HG02642 (cell line): ENCODE data around the gene TSPAN31.
A peak's percentile ranks its signal among the peaks of the same experiment; 100 is the strongest.
"Not testable (repeated sequence)": the region's sequence is repeated elsewhere in the genome, so short reads cannot be mapped to it uniquely, and the experiment has no call there.

ENCODE experiments used
- ATAC-seq: cut with Tn5 transposase; IDR thresholded peaks from one replicate; pipeline ENCODE4 v1.9.1; 2021; ENCODE audit warnings: mild to moderate bottlenecking; ENCODE audit not compliant: unreplicated experiment, poor library complexity

TSPAN31 gene, protein sequence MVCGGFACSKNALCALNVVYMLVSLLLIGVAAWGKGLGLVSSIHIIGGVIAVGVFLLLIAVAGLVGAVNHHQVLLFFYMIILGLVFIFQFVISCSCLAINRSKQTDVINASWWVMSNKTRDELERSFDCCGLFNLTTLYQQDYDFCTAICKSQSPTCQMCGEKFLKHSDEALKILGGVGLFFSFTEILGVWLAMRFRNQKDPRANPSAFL

DNA sequence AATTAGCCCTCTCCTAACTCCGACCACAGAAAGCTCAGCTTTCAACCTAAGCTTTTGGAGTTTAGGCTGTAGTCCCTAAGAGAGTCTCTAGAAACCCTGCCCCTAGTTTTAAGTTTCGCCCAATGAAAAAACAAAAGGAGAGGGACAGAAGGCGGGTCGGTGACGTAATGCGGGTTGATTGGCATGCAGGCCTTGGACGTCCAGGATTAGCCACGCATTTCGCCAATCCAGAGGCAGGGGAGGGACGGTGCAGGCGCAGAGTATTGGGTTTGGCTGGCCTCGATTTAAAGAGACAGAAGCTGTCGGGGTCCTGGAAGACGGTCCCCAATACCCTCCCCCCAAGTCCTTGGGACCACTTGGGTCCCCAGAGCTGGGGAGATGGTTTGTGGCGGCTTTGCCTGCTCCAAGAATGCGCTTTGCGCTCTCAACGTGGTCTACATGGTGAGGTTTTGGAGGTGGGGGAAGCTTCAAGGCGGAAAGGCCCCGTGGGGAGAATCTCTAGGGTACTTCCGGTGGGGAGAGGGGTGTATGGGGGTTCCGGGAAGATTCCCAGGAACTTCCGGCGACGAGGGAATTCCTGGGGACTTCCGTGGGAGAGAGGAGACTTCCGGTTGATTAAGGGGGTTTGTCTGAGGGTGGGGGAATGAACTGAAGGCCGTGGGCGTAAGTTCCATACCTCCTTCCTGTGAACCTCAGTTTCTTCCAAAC is at the start of gene TSPAN31:
TSS of gene TSPAN31 (plus strand) at position 263 of the 708 bp plus-strand sequence. CDS start at position 379, 116 bp downstream.
- ATAC-seq: peak; percentile 89

DNA sequence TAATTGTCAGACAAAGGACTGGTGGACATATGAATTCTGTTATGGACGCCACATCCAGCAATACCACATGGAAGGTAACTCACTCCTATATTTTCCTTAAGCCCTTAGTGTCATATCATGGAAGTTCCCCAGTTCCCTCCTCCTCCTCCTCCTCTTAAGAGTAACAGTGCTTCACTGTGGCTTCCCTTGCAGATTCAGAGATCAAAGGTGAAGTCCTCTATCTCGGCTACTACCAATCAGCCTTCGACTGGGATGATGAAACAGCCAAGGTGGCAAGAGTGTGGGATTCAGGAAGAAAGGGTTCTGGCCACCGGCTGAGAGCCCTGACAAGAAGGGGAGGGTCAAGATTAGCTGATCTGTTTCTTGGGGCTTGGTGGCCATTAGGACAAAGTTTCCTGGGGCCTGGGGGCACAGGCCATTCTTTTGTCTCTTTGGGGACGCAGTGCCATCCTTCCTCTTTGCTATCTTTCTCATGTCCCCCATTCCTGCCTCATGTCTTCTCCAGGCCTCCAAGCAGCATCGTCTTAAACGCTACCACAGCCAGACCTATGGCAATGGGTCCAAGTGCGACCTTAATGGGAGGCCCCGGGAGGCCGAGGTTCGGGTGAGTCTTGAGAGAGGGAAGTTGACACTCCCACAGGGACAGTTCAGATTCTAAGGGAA is 48.9 kb upstream of the TSPAN31 start:
- ATAC-seq: no peak

DNA sequence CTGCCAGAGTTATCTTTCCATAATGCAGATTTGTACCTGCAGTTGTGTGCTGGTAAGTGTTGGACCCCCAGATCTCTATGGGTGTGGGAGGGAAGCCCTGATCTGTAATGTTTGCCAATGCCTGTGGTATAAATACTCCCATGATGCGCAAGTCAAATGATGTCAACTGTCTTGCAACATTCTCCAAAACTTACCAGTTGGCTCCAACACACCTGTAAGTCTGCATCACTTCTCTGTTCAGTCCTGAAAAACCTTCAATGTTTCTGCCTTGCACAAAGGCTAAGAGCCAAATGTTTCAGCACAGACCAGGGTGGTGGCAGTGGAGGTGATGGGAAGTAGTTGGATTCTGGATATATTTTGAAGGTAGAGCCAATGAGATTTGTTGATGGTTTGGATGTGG is 47.8 kb upstream of the TSPAN31 start:
- no peak for ATAC-seq

DNA sequence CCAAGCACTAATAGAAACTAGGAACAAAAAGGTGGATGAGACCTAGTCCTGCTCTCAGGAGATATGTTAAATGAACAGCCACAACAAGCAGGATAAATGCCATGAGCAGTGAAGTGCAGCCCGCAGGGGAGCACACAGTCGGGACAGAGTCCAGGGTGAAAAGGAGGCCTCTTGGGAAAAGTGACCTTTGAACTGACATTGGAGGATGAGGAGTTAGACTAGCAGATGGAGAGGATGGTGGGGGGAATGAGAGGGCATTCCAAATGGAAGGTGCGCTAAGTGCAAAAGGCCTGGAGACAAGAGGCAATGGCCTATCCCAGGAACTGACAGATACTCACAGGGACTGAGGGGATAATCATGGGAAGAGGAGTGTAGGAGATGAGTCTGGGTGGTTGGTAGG is 46.4 kb upstream of the TSPAN31 start:
- ATAC-seq: no peak

DNA sequence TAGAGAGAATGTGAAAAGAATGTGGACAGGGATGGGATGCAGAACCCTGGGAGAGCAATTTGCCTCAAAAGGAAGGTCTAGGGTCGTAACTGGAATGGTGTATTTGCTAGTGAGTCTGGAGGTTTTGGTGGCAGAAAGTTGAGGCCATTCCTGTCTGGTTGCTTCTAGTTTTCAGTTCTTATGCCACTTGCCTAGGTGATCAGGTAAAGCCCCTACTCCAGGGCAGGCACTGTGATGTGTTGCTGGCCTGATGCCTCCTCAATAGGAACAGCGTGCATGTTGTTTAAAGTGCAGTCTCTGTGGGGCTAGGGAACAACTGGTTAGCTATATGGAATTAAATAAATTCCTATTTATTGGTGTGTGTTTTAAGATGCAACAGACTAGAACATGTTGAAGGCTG is 44.5 kb upstream of the TSPAN31 start:
- no peak for ATAC-seq

DNA sequence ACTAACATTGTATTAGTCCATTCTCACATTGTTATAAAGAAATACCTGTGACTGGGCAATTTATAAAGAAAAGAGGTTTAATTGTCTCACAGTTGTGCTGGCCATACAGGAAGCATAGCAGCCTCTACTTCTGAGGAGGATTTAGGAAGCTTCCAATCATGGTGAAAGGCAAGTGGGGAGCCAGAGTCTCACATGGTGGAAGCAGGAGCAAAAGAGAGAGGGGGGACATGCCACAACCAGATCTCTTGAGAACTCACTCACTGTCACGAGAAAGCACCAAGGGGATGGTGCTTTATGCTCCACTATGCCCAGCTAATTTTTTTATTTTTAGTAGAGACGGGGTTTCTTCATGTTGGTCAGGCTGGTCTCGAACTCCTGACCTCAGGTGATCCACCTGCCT is 37.6 kb upstream of the TSPAN31 start:
- ATAC-seq: no peak

DNA sequence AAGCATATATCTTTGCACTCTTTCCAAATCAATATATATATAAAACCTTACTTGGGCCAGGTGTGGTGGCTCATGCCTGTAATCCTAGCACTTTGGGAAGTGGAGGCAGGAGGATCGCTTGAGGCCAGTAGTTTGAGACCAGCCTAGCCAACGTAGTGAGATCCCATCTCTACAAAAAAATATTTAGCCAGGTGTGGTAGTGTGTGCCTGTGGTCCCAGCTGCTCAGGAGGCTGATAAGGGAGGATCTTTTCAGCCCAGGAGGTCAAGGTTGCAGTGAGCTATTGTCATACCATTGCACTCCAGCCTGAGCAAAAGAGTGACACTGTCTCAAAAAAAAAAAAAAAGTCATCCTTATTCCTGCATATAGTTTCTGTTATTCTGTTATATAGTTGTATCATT is 36.5 kb upstream of the TSPAN31 start:
- ATAC-seq: no peak

DNA sequence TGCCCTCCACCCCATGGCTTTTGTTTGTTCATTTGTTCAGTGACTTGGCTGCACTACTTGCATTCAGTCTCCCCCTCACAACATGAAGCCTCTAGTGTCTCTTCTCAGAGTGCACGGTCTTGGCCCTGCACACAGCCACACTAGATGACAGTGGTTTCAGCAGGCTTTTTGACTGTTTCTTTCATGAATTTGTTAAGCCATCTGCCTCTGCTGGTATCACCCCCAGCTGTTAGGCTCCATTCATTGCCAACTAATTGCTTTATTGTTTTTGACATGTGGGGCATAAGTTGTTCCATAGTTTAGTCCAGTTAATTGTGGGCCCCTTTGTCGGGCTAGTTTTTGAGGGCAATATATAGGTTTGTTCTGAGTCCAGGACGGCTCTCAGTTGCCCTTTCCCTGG is 32.1 kb upstream of the TSPAN31 start:
- no peak for ATAC-seq

DNA sequence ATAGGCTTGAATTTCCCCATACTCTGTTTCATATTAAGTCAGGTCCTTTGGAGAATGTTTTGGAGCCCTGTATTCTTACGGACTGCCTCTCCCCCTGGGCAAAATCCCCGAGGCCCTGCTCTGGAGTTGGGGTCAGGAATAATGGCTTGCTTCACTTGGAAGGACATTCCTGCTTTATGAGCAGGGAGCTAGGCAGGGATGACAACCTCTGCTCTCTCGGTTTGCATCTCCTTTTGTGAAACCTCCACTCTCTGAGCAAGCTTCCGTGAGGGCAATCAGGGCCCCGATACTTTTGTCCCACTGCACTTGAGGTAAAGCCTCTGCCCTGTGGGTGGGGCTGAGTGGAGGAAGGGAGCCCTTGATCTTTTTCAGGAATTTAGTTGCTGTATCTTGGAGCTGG is 31.6 kb upstream of the TSPAN31 start:
- no peak for ATAC-seq

DNA sequence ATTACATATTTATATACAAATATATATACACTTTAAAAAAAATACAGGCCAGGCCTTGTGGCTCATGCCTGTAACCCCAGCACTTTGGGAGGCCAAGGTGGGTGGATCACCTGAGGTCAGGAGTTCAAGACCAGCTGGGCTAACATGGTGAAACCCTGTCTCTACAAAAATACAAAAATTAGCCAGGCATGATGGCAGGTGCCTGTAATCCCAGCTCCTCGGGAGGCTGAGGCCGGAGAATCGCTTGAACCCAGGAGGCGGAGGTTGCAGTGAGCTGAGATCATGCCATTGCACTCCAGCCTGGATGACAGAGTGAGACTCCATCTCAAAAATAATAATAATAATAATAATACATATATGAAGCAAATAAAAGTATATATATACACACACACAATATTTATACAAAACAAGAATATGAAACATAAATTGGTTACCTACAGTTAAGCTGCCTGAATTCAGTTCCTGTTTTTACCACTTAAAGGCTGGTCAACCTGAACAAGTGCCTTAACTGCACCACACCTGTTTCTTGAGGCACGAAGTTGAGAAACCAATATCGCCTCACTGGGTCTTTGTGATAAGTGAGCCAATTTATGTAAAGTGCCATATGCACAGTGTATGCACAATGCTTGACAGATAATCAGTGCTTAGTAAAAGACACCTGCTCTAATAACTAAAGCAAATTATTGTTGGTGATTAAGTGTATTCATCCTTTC is 29.6 kb upstream of the TSPAN31 start:
- not testable (repeated sequence) for ATAC-seq

DNA sequence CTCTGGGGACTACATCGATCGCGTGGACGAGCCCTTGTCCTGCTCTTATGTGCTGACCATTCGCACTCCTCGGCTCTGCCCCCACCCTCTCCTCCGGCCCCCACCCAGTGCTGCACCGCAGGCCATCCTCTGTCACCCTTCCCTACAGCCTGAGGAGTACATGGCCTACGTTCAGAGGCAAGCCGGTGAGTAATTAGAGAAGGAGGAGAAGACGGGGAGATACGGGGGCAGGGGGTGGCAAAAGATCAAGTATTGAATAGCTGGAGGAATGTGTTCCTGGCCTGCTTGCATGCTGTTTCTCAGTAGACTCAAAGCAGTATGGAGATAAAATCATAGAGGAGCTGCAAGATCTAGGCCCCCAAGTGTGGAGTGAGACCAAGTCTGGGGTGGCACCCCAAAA is 29.1 kb upstream of the TSPAN31 start:
- ATAC-seq: no peak

DNA sequence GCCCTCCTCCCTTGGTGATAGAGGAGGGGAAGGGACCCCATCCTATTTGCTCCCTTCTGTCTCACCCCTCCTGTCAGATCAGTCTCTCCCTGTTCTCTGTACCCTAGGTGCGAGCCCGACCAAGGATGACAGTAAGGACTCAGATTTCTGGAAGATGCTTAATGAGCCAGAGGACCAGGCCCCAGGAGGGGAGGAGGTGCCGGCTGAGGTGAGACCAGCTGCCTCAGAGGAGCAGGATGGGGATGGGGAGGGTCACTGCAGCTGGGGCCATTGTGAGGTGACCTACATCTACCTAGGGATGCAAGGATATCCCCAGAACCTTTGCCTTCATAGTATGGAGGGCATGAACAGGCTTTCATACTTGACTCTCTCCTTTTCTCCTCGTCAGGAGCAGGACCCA is 28.5 kb upstream of the TSPAN31 start:
- no peak for ATAC-seq

DNA sequence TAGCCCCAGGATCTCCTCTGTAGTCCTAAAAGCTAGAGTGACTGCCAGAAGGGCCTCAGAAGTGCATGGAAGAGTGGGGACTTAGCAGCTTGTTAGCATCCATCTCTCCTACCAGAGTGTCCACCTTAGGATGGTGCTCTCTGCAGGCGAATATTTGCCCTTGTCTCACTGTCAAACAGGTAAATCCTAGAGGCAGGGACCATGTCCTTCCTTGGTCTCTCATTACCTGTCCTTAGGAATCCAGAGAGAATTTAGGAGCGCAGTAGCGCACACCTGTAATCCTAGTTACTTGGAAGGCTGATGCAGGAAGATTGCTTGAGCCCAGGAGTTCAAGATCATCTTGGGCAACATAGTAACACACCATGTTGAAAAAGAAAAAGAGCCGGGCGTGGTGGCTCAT is 27.7 kb upstream of the TSPAN31 start:
- no peak for ATAC-seq

DNA sequence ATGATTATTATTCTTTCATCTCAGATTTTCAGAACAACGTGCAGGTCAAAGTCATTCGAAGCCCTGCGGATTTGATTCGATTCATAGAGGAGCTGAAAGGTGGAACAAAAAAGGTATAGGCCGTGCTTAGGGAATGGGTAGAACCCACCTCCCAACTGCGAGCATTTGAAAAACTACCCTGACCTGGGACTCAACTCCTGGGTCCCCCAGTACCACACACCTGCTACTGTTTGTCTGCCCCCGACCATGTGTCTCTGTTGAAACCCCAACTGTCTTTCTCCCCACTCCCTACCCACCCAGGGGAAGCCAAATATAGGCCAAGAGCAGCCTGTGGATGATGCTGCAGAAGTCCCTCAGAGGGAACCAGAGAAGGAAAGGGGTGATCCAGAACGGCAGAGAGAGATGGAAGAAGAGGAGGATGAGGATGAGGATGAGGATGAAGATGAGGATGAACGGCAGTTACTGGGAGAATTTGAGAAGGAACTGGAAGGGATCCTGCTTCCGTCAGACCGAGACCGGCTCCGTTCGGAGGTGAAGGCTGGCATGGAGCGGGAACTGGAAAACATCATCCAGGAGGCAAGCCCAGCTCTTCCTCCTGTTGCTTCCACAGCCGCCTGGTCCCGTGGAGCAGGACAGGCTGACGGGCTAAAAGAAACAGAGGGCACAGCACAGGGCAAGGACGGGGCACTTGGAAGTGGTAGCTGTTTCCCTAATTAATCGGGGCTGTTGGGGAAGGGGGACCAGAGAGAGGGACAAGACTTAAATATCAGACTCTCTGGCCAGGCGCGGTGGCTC is 26.8 kb upstream of the TSPAN31 start:
- no peak for ATAC-seq

DNA sequence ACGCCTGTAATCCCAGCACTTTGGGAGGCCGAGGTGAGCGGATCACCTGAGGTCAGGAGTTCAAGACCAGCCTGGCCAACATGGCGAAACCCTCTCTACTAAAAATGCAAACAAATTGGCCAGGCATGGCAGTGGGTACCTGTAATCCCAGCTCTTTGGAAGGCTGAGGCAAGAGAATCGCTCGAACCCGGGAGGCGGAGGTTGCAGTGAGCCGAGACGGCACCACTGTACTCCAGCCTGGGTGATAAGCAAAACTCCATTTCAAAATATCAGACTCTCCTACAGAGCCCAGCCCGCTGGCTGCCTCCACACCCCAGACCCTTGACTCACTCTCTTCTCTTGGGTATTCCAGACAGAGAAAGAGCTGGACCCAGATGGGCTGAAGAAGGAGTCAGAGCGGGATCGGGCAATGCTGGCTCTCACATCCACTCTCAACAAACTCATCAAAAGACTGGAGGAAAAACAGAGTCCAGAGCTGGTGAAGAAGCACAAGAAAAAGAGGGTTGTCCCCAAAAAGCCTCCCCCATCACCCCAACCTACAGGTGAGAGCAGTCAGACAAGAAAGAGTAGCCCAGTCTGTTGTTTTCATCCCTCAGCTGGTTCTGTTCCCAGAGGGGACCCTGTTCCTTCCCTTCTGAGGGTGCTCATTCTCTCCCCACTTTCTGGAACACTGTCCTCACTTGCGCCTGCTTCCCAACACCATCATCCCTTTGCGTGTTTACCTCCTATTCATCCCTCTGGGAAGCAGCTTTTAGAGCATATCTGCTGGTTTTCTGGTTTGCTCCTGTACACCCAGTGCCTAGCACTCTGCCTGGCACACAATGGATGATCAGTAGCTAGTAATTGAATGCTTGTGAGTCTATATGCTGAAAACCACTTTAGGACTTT is 26.0 kb upstream of the TSPAN31 start:
- no peak for ATAC-seq

DNA sequence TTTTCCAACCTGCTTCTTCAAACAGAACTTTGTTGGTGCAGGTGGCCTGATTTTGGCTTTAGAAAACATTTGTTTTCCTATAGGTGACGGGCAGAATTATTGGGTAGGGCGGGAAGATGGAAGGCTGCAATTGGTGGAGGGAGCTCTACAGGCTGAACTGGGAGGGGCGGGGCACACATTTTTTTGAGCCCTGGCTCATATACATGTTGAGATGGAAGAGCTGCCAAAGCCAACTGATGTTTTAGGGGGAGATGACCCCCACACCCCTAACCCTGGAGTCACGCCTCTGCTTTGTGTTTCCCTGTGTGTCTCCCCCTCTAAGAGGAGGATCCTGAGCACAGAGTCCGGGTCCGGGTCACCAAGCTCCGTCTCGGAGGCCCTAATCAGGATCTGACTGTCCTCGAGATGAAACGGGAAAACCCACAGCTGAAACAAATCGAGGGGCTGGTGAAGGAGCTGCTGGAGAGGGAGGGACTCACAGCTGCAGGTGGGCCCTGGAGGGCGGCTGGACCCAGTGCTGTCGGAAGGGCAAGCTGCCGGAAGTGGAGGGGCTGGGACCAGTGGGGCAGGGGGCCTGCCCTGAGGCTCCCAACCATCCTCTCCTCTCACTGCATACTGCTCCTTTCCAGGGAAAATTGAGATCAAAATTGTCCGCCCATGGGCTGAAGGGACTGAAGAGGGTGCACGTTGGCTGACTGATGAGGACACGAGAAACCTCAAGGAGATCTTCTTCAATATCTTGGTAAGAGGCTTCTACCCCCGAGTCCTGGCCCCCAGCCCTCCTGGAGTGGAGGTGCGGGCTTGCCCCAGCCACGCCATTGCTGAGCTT is 24.8 kb upstream of the TSPAN31 start:
- no peak for ATAC-seq

DNA sequence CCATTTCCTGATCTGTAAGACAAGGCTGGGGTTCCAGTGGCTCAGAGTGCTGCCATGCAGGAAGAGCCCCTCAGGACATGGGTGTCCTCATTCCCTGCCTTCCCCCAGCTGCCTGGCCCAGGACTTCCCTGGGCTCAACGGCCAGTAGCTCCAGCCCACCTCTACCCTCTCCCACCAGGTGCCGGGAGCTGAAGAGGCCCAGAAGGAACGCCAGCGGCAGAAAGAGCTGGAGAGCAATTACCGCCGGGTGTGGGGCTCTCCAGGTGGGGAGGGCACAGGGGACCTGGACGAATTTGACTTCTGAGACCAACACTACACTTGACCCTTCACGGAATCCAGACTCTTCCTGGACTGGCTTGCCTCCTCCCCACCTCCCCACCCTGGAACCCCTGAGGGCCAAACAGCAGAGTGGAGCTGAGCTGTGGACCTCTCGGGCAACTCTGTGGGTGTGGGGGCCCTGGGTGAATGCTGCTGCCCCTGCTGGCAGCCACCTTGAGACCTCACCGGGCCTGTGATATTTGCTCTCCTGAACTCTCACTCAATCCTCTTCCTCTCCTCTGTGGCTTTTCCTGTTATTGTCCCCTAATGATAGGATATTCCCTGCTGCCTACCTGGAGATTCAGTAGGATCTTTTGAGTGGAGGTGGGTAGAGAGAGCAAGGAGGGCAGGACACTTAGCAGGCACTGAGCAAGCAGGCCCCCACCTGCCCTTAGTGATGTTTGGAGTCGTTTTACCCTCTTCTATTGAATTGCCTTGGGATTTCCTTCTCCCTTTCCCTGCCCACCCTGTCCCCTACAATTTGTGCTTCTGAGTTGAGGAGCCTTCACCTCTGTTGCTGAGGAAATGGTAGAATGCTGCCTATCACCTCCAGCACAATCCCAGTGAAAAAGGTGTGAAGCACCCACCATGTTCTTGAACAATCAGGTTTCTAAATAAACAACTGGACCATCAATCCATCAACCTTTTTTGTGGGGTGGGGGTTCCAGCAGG is 23.9 kb upstream of the TSPAN31 start:
- ATAC-seq: no peak
